ENCODE results near the gene SCO2.

SCO2 gene

GRCh38 chr22:50569041-50569459 is 43.7 kb upstream of the SCO2 start:
- Histone ChIP-seq H3K4me3 (ENCODE audit: low read depth in 1 of 2, low read length in 2 of 2) (no peak overlapping the region), H3K4me1 (ENCODE audit: insufficient read depth, low read length) (no peaks in the 10 kb centered on the region), H2AFZ (ENCODE audit: low read depth, low read length) (no peak overlapping the region), H3K79me2 (ENCODE audit: insufficient read depth, low read length) (no peaks in the 10 kb centered on the region), H3K27me3 (ENCODE audit: insufficient read depth, low read length, poor library complexity) (no peaks in the 10 kb centered on the region), H4K20me1 (ENCODE audit: insufficient read depth, low read length) (no peaks in the 10 kb centered on the region; the same call in 1 of the 2 replicates), H3K9ac (ENCODE audit: low read depth, low read length) (no peak overlapping the region), H3K4me2 (ENCODE audit: insufficient read depth, low read length) (no peak overlapping the region), H3K9me3 (ENCODE audit: insufficient read depth, low read length, severe bottlenecking) (no peaks in the 10 kb centered on the region), H3K27ac (ENCODE audit: low read length) (no peak overlapping the region), H3K36me3 (ENCODE audit: insufficient read depth, low read length) (peaks cover 64% of the 10 kb centered on the region)
- no peak for TF ChIP-seq EZH2 (IDR thresholded peaks at IDR 0.05; ENCODE audit: borderline replicate concordance, low read depth, low read length, severe bottlenecking)
- DNase-seq (no peak), ATAC-seq (ENCODE audit: insufficient read depth, low read depth) (no peak)

GRCh38 chr22:50568626-50569025 is 43.2 kb upstream of the SCO2 start:
- H4K20me1 ChIP-seq (ENCODE audit: insufficient read depth, low read length): no peaks in the 10 kb centered on the region; the same call in 1 of the 2 replicates
- H3K9ac ChIP-seq (ENCODE audit: low read depth, low read length): no peak overlapping the region
- H3K36me3 ChIP-seq (ENCODE audit: insufficient read depth, low read length): peaks cover 60% of the 10 kb centered on the region
- DNase-seq (no peak), ATAC-seq (ENCODE audit: insufficient read depth, low read depth) (no peak)
- no peaks in the 10 kb centered on the region for H3K9me3 ChIP-seq (ENCODE audit: insufficient read depth, low read length, severe bottlenecking)
- no peak for TF ChIP-seq CTCF (IDR thresholded peaks at IDR 0.05; ENCODE audit: borderline replicate concordance, extremely low read depth, low read length, poor library complexity, severe bottlenecking)
- TF ChIP-seq EZH2 (IDR thresholded peaks at IDR 0.05; ENCODE audit: borderline replicate concordance, low read depth, low read length, severe bottlenecking): no peak
- H3K27ac ChIP-seq (ENCODE audit: low read length): no peak overlapping the region
- no peak overlapping the region for H3K4me3 ChIP-seq (ENCODE audit: low read depth in 1 of 2, low read length in 2 of 2)
- H3K79me2 ChIP-seq (ENCODE audit: insufficient read depth, low read length): no peaks in the 10 kb centered on the region
- no peak overlapping the region for H3K4me2 ChIP-seq (ENCODE audit: insufficient read depth, low read length)
- H2AFZ ChIP-seq (ENCODE audit: low read depth, low read length): no peak overlapping the region
- no peaks in the 10 kb centered on the region for H3K27me3 ChIP-seq (ENCODE audit: insufficient read depth, low read length, poor library complexity)
- H3K4me1 ChIP-seq (ENCODE audit: insufficient read depth, low read length): peaks cover 2% of the 10 kb centered on the region

DNA sequence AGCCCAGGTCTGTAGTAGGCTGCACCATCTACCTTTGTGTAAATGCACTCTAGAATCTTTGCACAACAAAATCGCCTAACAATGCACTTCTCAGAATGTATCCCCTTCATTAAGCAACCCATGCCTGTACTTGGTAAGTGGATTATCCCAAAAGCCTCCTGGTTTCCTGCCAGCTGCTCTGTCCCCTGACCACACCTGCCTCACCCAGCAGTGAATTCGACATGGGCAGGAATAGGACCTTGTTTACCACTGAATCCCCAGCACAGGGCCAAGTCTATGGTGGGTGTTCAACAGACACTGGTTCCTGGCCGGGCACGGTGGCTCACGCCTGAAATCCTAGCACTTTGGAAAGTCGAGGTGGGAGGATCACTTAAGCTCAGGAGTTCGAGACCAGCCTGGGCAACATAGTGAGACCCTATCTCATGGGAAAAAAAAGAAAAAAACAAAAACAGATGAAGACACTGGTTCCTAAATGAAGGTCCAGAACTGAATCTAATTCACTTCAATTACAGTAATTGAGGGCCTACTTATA is 42.4 kb upstream of the SCO2 start:
- Histone ChIP-seq H3K27me3 (ENCODE audit: insufficient read depth, low read length, poor library complexity) (no peaks in the 10 kb centered on the region), H3K4me1 (ENCODE audit: insufficient read depth, low read length) (peaks cover 10% of the 10 kb centered on the region), H3K36me3 (ENCODE audit: insufficient read depth, low read length) (peaks cover 52% of the 10 kb centered on the region), H3K9me3 (ENCODE audit: insufficient read depth, low read length, severe bottlenecking) (no peaks in the 10 kb centered on the region), H2AFZ (ENCODE audit: low read depth, low read length) (no peak overlapping the region), H3K4me2 (ENCODE audit: insufficient read depth, low read length) (no peak overlapping the region), H3K79me2 (ENCODE audit: insufficient read depth, low read length) (no peaks in the 10 kb centered on the region), H3K9ac (ENCODE audit: low read depth, low read length) (no peak overlapping the region), H3K4me3 (ENCODE audit: low read depth in 1 of 2, low read length in 2 of 2) (no peak overlapping the region), H4K20me1 (ENCODE audit: insufficient read depth, low read length) (no peaks in the 10 kb centered on the region; the same call in 1 of the 2 replicates), H3K27ac (ENCODE audit: low read length) (no peak overlapping the region)
- TF ChIP-seq EZH2 (IDR thresholded peaks at IDR 0.05; ENCODE audit: borderline replicate concordance, low read depth, low read length, severe bottlenecking) (no peak), CTCF (IDR thresholded peaks at IDR 0.05; ENCODE audit: borderline replicate concordance, extremely low read depth, low read length, poor library complexity, severe bottlenecking) (no peak)
- ATAC-seq (ENCODE audit: insufficient read depth, low read depth): no peak
- DNase-seq: no peak

DNA sequence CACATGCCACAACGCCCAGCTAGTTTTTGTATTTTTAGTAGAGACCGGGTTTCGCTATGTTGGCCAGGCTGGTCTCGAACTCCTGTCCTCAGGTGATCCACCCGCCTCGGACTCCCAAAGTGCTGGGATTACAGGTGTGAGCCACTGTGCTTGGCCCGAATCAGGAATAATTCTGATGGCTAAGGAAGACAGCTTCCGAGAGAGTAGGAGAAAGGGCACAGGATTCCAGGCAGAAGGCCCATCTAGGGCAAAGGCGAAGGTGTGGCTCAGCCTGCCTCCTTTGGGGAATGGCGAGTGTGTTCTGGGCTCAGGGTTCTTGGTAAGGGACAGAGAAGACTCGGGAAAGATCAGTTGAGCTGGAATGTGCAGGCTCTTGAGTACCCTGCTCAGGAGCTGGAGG is 38.9 kb upstream of the SCO2 start:
- Histone ChIP-seq H2AFZ (ENCODE audit: low read depth, low read length) (no peak overlapping the region), H3K27me3 (ENCODE audit: insufficient read depth, low read length, poor library complexity) (no peaks in the 10 kb centered on the region), H4K20me1 (ENCODE audit: insufficient read depth, low read length) (no peaks in the 10 kb centered on the region), H3K4me3 (ENCODE audit: low read depth in 1 of 2, low read length in 2 of 2) (no peak overlapping the region), H3K9me3 (ENCODE audit: insufficient read depth, low read length, severe bottlenecking) (no peaks in the 10 kb centered on the region), H3K79me2 (ENCODE audit: insufficient read depth, low read length) (no peaks in the 10 kb centered on the region), H3K4me1 (ENCODE audit: insufficient read depth, low read length) (peaks cover 11% of the 10 kb centered on the region), H3K36me3 (ENCODE audit: insufficient read depth, low read length) (peaks cover 17% of the 10 kb centered on the region), H3K4me2 (ENCODE audit: insufficient read depth, low read length) (no peak overlapping the region), H3K9ac (ENCODE audit: low read depth, low read length) (no peak overlapping the region), H3K27ac (ENCODE audit: low read length) (no peak overlapping the region)
- DNase-seq (no peak), ATAC-seq (ENCODE audit: insufficient read depth, low read depth) (no peak)
- TF ChIP-seq CTCF (IDR thresholded peaks at IDR 0.05; ENCODE audit: borderline replicate concordance, extremely low read depth, low read length, poor library complexity, severe bottlenecking) (no peak), EZH2 (IDR thresholded peaks at IDR 0.05; ENCODE audit: borderline replicate concordance, low read depth, low read length, severe bottlenecking) (no peak)

All from DND-41 (cell line).